GM12864 (cell line): Measurements from ENCODE around the gene IKBKE.
A peak's percentile ranks its signal among the peaks of the same experiment; 100 is the strongest.

Source experiments
- DNase-seq: peaks from one replicate; pipeline ENCODE4 v3.0.0-alpha.2; 2011; ENCODE audit warnings: low read depth
- H3K4me3 ChIP-seq: 2 replicates; pipeline ENCODE4 v1.5.1; 2011; ENCODE audit warnings: mild to moderate bottlenecking, low read depth, low read length, control low read depth
- TF ChIP-seq, protein P1 (sequence below): IDR thresholded peaks from 2 replicates; pipeline ENCODE4 v1.5.1; 2011; ENCODE audit warnings: low read depth, mild to moderate bottlenecking, moderate library complexity, low read length, control low read depth, inconsistent platforms; ENCODE audit errors: missing control alignments

IKBKE gene

DNA sequence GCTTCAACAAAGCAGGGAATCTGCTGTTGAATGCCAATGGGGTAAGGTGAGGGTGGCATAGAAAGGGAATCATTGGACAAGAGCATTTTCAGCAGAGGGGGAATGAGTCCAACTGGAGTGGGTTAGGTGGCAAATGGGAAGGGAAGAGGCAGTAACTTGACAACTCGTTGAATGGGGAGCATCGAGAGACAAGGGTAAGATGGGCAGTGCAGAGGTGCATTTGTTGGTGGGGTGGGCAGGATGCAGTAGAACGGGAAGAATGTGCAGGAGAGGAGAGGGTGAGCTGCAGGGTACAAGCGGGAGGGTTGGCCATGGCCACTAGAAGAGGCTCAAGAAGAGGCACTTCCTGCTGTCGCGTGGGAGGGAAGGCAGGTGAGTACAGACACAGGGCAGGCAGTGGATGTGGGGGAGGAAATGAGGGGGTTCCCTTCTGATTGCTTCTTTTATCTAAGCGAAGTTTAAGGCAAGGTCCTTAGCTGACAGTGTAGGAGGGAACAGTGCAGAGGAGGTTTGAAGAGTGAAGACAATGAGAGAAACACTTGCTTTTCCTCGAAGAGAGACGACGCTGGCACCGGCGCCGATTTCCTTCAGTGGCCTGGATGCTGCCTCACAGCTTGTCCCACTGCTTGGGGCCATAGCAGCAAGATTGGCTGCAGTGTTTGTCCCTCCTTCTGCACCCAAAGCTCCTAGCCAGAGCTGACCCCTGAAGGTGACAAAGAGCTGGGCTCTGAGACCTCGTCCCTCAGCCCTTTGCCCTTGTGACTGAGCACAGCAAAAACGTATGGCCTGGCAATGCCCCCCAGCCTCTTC is 3.2 kb upstream of the IKBKE start:
- DNase-seq, result no peak
- TF ChIP-seq, protein P1, sequence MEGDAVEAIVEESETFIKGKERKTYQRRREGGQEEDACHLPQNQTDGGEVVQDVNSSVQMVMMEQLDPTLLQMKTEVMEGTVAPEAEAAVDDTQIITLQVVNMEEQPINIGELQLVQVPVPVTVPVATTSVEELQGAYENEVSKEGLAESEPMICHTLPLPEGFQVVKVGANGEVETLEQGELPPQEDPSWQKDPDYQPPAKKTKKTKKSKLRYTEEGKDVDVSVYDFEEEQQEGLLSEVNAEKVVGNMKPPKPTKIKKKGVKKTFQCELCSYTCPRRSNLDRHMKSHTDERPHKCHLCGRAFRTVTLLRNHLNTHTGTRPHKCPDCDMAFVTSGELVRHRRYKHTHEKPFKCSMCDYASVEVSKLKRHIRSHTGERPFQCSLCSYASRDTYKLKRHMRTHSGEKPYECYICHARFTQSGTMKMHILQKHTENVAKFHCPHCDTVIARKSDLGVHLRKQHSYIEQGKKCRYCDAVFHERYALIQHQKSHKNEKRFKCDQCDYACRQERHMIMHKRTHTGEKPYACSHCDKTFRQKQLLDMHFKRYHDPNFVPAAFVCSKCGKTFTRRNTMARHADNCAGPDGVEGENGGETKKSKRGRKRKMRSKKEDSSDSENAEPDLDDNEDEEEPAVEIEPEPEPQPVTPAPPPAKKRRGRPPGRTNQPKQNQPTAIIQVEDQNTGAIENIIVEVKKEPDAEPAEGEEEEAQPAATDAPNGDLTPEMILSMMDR, result no peak
- H3K4me3 ChIP-seq, result no peak overlapping the region

DNA sequence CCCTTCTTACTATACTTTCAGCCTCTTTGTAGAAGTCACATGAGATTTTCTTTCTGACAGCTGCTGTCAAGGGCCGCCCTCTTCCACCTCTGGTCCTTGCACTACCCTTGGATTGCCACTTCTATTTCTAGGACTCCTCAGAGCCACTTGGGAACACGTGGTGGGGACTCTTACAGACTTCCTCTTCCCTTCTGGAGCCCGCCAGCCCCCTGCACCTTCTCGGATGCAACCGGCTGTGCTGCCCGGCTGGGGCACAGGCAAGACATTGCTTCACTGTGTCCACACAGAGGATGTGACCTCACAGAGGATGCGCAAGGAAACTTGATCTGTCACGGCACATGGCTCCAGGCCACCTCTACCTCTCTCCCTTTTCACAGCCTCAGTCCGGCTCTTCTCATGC is 2.4 kb upstream of the IKBKE start:
- TF ChIP-seq, protein P1, result no peak
- DNase-seq, result no peak
- H3K4me3 ChIP-seq, result no peak overlapping the region

DNA sequence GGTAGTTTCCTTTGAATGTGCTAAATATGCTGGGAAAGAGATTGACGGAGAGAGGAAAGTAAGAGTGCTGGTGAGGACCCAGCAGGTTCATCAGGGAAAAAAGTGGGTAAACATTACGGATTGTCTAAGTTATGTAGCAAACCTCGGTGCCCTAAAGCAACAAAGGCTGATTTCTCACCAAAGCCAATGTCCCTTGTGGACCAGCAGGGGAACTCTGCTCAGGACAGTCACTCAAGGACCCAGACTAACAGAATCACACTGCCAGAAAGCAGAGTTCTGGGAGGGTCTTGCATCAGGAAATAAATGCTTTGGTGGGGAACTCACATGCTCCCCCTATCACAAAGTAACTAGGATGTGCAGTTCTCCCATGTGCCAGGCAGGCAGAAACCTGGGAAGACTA is 1.7 kb upstream of the IKBKE start:
- no peak overlapping the region for H3K4me3 ChIP-seq
- TF ChIP-seq, protein P1, result peak; percentile 30
- DNase-seq, result no peak

GRCh38 chr1:206469411-206469932 is 804 bp upstream of the IKBKE start:
- no peak for DNase-seq
- H3K4me3 ChIP-seq, result peak overlapping the region; percentile 88; the same call in 1 of the 2 replicates
- TF ChIP-seq, protein P1, result no peak

DNA sequence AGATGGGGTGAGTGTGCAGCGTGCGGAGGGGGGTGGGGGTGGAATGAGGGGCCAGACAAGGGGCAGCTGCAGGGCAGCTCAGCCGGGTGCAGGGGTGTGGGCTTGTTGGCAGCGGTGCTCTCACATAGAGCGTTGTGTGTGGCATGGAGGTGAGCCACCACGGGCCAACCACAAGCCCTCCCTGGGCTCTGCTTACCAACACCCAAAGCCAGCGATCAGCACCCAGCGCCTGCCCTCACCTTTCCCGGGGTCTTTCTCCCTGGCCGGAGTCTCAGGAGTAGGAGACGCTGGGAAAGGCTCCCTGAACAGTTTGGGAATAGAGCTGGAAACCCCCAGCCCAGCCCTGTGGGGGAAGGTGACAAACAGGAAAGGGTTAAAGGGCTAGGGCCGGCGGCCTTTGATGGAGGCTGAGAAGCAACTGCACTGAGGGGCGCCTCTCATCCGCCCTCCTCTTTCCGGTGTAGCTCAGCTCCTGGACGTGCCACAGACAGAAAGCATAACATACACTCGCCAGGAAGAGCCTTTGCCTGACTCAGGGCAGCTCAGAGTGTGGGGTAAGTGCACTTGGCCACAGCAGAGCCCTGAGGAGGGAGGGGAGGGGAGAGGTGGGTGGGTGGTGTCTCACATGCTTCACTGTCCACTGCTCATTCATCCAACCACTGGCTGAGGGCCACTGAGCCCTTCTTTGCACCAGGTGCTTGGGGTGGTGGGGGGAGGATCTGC is 577 bp downstream of the IKBKE start:
- DNase-seq, result no peak

GRCh38 chr1:206471415-206471801 is 1.1 kb downstream of the IKBKE start:
- TF ChIP-seq, protein P1, result no peak
- peak overlapping the region; percentile 88 for H3K4me3 ChIP-seq
- no peak for DNase-seq

More for the DNA sequence above, 577 bp downstream of the IKBKE start:
- H3K4me3 ChIP-seq, result peak overlapping the region; percentile 88
- TF ChIP-seq, protein P1, result peak; percentile 1
